GM18519 (cell line): ENCODE measurements around the gene KRTAP5-9.
"Not testable (repeated sequence)": the region's sequence is repeated elsewhere in the genome, so short reads cannot be mapped to it uniquely, and the experiment has no call there.

Experiments used
- ATAC-seq: cut with Tn5 transposase; IDR thresholded peaks from one replicate; pipeline ENCODE4 v1.9.1; 2021; ENCODE audit warnings: mild to moderate bottlenecking, moderate library complexity; ENCODE audit not compliant: unreplicated experiment, low FRiP score

KRTAP5-9 gene

DNA sequence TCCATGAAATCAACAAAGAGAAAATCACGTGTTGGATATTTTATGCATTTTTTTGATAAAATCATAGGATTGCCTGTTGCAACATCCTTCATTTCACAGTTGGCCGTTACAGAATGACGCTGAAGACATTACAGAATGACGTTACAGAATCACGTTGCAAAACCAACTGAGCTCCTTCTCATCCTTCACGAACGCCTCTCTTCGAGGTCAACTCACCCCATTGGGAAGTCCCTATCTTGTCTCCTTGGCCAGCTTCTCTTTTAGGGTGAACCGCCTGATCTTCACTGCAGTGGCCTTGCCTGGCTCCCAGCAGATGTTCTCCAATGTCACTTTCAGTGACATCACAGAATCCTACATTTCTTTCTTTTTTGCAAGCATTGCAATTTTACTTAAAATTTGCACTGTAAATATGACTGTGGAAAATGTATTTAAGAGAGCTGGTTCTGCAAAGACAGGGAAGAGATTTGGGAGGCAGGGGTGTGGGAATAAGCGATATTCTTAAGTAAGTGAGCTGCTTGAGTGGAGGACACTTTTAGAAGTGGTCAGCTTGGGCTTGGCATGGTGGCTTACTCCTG, 16.1 kb upstream of the KRTAP5-9 start:
- no peak for ATAC-seq

DNA sequence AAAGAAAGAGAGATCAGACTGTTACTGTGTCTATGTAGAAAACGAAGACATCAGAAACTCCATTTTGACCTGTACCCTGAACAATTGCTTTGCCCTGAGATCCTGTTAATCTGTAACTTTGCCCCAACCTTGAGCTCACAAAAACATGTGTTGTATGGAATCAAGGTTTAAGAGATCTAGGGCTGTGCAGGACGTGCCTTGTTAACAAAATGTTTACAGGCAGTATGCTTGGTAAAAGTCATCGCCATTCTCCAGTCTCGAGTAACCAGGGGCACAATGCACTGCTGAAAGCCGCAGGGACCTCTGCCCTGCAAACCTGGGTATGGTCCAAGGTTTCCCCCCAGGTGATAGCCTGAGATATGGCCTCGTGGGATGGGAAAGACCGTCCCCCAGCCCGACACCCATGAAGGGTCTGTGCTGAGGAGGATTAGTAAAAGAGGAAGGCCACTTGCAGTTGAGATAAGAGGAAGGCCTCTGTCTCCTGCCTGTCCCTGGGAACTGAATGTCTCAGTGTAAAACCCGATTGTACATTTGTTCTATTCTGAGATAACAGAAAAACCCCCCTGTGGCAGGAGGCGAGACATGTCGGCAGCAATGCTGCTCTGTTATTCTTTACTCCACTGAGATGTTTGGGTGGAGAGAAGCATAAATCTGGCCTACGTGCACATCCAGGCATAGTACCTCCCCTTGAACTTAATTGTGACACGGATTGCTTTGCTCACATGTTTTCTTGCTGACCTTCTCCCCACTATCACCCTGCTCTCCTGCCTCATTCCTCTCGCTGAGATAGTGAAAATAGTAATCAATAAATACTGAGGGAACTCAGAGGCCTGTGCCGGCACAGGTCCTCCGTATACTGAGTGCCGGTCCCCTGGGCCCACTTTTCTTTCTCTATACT, 13.3 kb upstream of the KRTAP5-9 start:
- not testable (repeated sequence) for ATAC-seq

DNA sequence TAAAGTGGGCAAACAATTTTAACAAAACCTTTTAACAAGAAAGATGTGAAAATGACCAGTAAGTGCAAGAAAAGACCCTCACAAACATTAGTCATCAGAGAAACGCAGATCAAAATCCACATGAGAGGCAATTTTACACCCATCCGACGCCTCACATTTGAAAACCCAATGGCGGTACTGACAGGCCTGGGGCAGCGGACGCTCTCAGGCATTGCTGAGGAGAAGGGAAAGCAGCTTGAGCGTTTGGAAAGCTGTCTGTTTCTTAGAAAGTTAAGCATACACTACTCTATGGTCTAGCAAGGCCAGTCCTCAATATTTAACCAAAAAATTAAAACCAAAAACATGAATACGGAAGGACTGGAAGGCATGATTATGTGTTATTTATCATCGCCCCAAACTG, 12.4 kb upstream of the KRTAP5-9 start:
- no peak for ATAC-seq

DNA sequence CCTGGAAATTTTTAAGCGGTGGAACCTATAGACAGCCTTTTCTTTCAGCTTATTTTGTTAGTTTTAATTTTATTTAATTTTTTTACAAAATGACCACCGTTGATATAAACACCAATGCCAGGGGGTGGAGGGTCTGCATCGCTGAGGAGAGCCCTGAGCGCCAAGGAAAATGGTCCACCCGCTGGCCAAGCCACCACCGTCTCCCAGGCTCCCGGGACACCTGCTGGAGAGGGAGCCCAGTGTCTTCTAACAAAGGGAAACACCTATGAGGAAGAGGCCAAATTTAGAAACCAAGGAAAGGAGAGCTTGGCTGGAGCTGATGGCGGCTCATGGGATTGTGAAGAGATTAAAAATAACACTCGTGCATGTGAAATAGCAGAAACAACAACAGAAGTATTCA, 10.7 kb upstream of the KRTAP5-9 start:
- ATAC-seq: no peak

DNA sequence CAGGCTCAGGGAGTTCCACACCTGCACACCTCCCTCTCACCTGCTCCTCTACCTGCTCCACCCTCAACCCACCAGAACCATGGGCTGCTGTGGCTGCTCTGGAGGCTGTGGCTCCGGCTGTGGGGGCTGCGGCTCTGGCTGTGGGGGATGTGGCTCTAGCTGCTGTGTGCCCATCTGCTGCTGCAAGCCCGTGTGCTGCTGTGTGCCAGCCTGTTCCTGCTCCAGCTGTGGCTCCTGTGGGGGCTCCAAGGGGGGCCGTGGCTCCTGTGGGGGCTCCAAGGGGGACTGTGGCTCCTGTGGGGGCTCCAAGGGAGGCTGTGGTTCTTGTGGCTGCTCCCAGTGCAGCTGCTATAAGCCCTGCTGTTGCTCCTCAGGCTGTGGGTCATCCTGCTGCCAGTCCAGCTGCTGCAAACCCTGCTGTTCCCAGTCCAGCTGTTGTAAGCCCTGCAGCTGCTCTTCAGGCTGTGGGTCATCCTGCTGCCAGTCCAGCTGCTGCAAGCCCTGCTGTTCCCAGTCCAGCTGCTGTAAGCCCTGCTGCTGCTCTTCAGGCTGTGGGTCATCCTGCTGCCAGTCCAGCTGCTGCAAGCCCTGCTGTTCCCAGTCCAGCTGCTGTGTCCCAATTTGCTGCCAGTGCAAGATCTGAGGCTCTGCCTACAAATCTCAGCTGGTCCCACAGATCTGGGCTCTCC, 10.1 kb upstream of the KRTAP5-9 start, which contains the start of gene KRTAP5-8:
TSS of gene KRTAP5-8 (plus strand) at position 49 of the 689 bp plus-strand sequence. CDS start at position 80, 31 bp downstream.
- ATAC-seq: not testable (repeated sequence)

DNA sequence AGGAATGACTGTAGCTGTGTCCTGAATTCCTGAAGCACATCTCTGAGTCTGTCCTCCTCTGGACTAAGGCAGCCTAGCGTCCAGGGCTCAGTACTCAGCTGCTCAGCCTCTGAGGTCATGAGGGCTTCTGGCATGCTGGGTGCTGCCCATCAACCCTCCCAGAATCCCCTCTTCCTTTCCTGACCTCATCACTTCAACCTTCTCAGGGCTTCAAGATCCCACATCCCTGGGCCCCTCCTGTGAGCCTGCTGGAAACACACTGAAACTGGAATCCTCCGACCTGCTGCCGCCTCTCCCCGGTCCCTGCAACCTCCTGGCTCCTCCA, 9.6 kb upstream of the KRTAP5-9 start:
- no peak for ATAC-seq

DNA sequence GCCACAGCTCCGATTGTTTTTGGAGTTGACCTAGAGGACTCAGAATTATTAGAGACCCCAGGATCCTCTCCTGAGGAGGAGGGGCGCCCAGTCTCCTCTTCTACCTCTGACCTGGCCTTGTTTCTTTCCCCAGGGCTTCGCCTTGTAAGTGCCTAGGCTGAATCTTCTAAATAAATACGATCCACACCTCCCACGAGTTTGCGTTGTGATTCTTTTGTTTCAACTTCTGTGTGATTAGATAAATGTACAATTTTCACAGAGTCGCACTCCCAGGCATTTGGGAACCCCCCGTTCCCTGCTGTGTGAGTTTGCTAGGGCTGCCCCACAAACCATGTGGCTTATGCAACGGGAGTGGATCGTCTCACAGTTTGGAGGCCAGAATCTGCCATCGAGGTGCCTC, 9.2 kb upstream of the KRTAP5-9 start:
- no peak for ATAC-seq

DNA sequence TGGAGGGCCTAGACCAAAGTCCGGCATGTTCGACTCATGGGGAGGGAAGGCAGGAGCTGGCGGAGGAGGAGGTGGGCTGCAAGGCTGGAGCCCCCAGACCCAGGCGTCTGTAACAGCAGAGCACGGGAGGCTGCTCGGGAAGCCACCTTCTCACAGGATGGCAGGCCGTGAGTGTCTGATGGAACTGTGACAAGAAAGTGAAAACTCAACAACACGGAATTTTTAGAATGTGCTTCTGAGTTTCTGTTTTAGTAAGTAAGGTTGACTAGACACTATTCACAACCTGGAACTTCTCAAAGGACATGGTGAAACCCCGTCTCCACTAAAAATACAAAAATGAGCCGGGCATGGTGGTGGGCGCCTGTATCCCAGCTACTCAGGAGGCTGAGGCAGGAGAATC, 8.2 kb upstream of the KRTAP5-9 start:
- not testable (repeated sequence) for ATAC-seq

DNA sequence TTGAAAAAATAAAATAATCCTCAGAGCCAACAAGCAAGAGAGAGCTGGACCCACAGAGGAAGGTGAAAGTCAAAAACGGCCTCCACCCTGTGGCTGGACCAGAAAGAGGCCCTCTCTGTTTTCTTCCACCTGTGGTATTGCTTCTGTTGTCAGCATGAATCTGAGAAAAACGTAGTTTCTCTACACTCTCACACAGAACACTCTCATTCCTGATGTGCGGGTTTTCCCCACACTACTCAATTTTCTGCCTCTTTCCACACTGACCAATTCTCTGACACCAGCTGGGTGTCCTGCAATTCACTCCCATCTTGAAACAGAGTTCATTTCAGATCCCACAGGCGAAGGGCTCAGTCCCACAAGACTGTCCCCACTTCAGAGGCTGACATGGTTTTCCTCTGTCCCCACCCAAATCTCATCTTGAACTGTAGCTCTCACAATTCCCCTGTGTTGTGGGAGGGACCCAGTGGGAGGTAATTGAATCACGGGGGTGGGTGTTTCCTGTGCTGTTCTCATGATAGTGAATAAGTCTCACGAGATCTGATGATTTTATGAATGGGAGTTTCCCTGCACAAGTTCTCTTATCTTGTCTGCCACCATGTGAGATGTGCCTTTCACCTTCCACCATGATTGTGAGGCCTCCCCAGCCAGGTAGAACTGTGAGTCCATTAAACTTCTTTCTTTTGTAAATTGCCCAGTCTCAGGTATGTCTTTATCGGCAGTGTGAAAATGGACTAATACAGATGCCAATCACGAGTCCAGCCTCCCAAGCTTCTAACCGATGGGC, 7.5 kb upstream of the KRTAP5-9 start:
- ATAC-seq: not testable (repeated sequence)

DNA sequence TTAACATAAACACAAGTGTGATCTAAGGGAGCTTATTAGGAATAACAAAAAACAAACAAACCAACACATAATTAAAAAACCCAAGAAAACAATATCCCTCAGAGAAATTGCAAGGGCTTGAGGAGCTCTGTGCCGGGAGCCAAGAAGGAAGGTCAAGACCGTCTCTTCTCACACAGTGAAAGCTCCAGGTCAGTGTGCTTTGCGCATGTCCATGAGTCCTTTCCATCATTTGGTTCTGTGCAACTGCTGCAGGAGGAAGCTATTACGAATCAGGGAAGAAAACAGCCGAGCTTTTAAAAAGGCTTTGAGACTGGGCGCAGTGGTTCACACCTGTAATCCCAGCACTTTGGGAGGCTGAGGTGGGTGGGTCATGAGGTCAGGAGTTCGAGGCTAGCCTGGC, 5.8 kb upstream of the KRTAP5-9 start:
- no peak for ATAC-seq

DNA sequence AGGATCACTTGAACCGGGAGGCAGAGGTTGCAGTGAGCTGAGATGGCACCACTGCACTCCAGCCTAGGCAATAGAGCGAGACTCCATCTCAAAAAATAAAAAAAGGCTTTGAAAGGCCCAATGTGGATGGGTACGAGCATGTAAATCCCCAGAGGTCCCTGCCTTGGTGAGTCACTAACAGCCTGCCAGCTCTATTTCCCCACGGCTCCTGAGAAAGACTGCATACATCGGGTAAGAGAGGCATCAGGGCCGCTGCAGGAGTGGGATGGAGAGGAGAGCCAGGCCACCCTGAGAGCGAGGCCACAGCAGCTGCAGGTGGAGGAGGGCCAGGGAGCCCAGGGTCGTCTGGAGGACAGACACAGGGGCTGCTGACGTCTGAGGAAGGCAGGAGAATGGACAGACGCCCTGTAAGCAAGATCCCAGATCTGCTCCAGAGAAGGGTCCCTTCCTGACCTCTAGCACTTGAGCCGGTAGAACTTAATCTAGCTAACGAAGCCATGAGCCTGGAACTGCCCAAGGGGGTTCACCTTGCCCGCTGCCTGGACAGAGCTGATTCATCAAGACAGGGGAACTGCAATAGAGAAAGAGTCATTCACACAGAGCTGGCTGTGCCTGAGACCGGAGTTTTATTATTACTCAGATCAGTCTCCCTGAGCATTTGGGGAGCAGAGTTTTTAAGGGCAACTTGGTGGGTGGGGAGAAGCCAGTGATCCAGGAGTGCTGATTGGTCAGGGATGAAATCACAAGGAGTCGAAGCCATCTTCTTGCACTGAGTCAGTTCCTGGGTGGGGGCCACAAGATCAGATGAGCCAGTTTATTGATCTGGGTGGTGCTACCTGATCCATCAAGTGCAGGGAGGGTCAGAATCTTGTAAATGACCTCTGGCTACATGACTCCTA, 5.1 kb upstream of the KRTAP5-9 start:
- no peak for ATAC-seq

DNA sequence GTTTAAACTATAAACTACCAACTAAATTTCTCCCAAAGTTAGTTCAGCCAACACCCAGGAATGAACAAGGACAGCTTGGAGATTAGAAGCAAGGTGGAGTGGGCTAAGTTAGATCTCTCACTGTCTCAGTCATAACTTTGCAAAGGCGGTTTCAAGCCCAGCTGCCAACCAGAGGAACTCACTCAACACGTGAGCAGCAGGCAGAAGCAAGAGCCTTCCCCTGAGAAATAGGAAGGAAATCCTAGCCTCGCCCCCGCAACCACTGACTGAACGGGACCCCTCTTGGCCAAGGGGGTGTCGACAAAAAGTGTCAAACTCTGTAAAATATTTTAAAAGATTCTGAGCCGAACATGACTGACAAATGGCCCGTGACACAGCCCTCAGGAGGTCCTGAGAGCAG, 4.4 kb upstream of the KRTAP5-9 start:
- no peak for ATAC-seq

DNA sequence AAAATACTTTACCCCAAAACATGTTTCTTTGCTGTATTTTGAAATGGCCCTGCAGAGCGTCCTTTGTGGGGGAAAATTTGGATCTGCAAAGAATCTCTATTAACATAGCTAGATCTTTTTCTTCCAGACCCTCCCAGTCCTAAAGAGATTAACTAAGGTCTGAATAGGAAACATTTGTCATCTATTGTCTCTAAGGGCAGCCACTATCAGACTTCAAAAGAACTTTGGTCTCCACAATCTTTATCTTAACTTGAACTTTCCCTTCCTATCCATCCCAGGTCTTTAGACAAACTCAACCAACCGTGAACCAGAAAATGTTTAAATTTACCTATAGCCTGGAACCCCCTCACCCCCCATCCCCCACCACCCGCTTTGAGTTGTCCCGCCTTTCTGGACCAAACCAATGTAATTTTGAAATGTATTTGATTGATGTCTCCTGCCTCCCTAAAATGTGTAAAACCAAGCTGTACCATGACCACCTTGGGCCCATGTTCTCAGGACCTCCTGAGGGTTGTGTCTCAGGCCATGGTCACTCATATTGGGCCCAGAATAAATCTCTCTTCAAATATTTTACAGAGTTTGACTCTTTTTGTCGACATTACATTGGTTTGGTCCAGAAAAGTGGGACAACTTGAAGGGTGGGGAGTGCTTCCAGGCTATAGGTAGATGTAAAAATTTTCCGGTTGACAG, 3.5 kb upstream of the KRTAP5-9 start:
- no peak for ATAC-seq

DNA sequence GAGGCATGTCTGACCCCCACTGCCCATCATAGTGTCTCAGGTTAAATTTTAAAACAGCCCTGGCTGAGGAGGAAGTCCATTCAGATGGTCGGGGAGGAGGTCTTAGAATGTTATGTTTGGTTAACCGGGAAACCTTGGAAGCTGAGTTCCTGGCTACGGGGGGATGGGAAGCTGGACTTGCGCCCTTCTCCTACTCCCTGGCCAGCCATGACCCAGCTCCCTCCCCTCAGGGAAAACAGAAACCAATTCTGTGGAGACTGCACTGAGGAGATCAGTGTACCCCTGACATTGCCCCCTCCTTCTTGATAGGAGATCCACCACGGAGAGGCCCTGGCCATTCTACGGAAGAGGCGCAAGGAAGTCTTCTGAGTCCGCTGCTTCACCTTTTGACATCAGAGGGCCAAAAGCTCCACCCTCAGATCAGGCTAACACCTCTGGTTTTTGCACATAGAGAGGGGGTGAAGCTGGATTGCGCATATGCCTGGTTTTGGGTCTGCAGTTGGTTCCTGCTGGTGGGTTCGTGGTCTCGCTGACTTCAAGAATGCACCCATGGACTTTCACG, 2.7 kb upstream of the KRTAP5-9 start:
- ATAC-seq: no peak

DNA sequence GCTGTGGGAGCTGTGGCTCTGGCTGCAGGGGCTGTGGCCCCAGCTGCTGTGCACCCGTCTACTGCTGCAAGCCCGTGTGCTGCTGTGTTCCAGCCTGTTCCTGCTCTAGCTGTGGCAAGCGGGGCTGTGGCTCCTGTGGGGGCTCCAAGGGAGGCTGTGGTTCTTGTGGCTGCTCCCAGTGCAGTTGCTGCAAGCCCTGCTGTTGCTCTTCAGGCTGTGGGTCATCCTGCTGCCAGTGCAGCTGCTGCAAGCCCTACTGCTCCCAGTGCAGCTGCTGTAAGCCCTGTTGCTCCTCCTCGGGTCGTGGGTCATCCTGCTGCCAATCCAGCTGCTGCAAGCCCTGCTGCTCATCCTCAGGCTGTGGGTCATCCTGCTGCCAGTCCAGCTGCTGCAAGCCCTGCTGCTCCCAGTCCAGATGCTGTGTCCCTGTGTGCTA, 514 bp downstream of the KRTAP5-9 start:
- no peak for ATAC-seq

DNA sequence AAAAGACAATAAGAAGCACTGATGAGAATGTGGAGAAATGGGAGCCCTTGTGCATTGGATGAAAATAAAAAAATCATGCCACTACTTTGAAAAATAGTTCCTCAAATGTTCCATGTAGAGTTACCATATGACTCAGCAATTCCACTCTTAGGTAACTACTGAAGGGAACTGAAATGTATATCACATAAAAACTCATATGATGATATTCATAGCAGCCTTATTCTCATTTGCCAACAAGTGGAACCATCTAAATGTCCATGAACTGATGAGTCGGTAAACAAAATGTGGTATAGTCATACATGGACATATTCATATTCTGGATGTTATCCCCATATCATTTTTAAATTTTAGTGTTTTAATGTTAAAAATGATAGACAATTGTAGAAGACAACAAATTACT, 3.5 kb downstream of the KRTAP5-9 start:
- no peak for ATAC-seq

DNA sequence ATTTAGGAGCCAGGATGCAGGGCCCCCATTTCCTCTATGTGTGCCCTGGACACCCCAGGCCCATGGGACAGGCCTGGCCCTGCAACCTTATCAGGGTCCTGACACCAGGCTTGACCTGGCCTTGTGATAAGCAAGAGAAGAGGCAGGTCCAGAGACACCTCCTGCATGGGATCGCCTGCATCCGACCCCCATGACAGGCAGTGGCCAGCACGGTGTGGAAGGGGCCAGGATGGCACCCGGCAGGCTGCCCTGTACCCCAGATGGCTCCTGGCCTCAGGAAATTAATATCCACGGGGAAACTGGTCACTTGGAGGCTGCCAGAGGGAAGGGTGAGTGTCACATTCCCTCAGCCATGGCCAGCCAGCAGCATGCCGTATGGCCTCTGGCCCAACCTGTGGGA, 6.8 kb downstream of the KRTAP5-9 start:
- no peak for ATAC-seq

DNA sequence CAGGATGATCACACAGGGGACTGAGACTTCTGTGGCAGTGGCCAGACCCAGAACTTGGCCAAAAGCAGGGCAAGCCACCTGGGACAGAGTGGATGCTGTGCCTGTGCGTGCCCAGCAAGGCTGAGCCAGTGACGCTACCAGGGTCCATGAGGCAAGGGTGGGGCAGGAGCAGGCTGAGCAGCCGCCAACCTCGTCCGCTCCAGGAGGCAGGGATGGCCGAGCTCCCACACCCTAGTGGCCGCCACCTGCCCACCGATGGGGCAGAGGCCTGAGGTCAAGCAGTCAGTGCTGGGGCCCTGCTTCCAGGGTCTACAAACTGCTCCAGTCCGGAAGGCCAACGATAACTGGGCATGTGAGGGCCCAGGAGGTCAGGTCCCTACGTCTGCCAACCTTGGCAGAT, 7.3 kb downstream of the KRTAP5-9 start:
- no peak for ATAC-seq

DNA sequence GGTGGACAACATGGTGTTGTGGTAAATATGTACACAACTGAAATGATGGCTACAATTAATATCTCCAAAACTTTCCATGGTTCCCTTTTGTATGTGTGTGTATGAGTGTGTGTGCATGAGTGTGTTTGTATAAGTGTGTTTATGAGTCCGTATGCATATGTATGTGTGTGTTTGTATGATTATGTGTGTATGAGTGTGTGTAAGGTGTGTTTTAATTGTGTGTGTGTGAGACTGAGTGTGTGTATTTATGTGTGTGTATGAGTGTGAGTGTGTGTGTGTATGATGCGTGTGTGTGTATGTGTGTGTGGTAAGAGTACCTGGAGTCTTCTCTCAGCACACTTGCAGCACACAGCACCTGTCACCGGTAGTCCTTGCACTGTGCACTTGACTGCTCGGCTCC, 7.8 kb downstream of the KRTAP5-9 start:
- ATAC-seq: no peak
